DOHH2 (cell line): ENCODE measurements around the gene APOL2.

ENCODE experiments used
- H3F3A ChIP-seq: fragments of 200-600 bp; sonication (generic), shearing (Covaris generic); 2 replicates; pipeline ENCODE4 v1.6.0; 2016; ENCODE audit warnings: antibody characterized with exemption, mild to moderate bottlenecking; ENCODE audit not compliant: control insufficient read depth, insufficient read depth
- H3K27ac ChIP-seq: fragments of 200-600 bp; sonication (generic); 2 replicates; pipeline ENCODE4 v1.5.1; 2014; ENCODE audit warnings: low read depth, mild to moderate bottlenecking, low read length, moderate library complexity
- H3K27me3 ChIP-seq: fragments of 200-600 bp; sonication (generic); 2 replicates; pipeline ENCODE4 v1.6.1; 2014; ENCODE audit warnings: mild to moderate bottlenecking, low read length, mixed read lengths; ENCODE audit not compliant: control insufficient read depth
- H3K36me3 ChIP-seq: fragments of 200-600 bp; sonication (generic); 2 replicates; pipeline ENCODE4 v1.6.1; 2014; ENCODE audit warnings: mild to moderate bottlenecking, low read length, moderate library complexity, mixed read lengths; ENCODE audit not compliant: control insufficient read depth
- H3K4me1 ChIP-seq: fragments of 200-600 bp; sonication (generic); 2 replicates; pipeline ENCODE4 v1.6.1; 2014; ENCODE audit warnings: mild to moderate bottlenecking, low read length, mixed read lengths; ENCODE audit not compliant: control insufficient read depth
- H3K4me2 ChIP-seq: fragments of 200-600 bp; sonication (generic); 2 replicates; pipeline ENCODE4 v1.6.0; 2014; ENCODE audit warnings: mild to moderate bottlenecking, low read length, moderate library complexity
- H3K4me3 ChIP-seq: fragments of 200-600 bp; sonication (generic); 2 replicates; pipeline ENCODE4 v1.5.1; 2014; ENCODE audit warnings: mild to moderate bottlenecking, low read length, mixed read lengths
- H3K79me2 ChIP-seq: fragments of 200-600 bp; sonication (generic); 2 replicates; pipeline ENCODE4 v1.6.1; 2014; ENCODE audit warnings: mild to moderate bottlenecking, low read length, mixed read lengths; ENCODE audit not compliant: control insufficient read depth
- H3K9me2 ChIP-seq: fragments of 200-600 bp; sonication (generic); replicated peaks from 2 replicates; pipeline ENCODE4 v1.6.1; 2014; ENCODE audit warnings: mild to moderate bottlenecking, low read length, mixed read lengths; ENCODE audit not compliant: control insufficient read depth
- H3K9me3 ChIP-seq: fragments of 200-600 bp; sonication (generic); 2 replicates; pipeline ENCODE4 v1.6.1; 2014; ENCODE audit warnings: antibody characterized with exemption, low read length, mixed read lengths; ENCODE audit not compliant: control insufficient read depth, insufficient read depth
- H4K20me1 ChIP-seq: fragments of 200-600 bp; sonication (generic); 2 replicates; pipeline ENCODE4 v1.6.0; 2014; ENCODE audit warnings: low read depth, mild to moderate bottlenecking, antibody characterized with exemption, low read length, moderate library complexity; ENCODE audit not compliant: control insufficient read depth, insufficient read depth
- EZH2phosphoT487 ChIP-seq: fragments of 200-600 bp; sonication (generic); IDR thresholded peaks from 2 replicates; pipeline ENCODE4 v1.6.1; 2017; ENCODE audit warnings: borderline replicate concordance, mild to moderate bottlenecking, antibody characterized with exemption, low read length, moderate library complexity, mixed read lengths
- TF ChIP-seq, protein P1 (sequence below): fragments of 200-600 bp; sonication (generic); IDR thresholded peaks from one replicate; pipeline ENCODE4 v1.5.1; 2014; ENCODE audit warnings: antibody characterized with exemption, mild to moderate bottlenecking, low read depth, low read length; ENCODE audit not compliant: poor library complexity, severe bottlenecking

APOL2 gene

DNA sequence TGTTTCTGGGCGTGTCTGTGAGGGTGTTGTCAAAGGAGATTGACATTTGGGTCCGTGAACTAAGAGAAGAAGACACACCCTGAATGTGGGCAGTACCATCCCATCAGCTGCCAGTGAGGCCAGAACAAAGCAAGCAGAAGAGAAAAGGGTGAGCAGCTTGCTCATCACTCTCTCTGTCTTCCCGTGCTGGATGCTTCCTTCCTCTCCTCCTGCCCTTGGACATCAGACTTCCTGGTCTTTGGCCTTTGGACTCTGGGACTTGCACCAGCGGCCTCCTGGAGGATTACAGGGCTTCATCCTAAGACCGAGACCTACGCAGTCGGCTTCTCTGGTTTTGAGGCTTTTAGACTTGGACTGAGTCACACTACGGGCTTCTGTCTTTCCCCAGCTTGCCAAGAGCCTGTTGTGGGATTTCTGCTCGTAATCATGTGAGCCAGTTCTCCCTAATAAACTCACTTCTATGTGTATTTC, 18.8 kb downstream of the APOL2 start:
- Histone ChIP-seq H3K9me3 (no peaks in the 10 kb centered on the region), H3K27ac (no peak overlapping the region), H3K4me1 (no peaks in the 10 kb centered on the region), H3K4me3 (no peak overlapping the region), H4K20me1 (no peaks in the 10 kb centered on the region), H3K36me3 (no peaks in the 10 kb centered on the region), H3K9me2 (no peaks in the 10 kb centered on the region), H3F3A (no peaks in the 10 kb centered on the region), H3K27me3 (peaks cover 46% of the 10 kb centered on the region), H3K79me2 (no peaks in the 10 kb centered on the region), H3K4me2 (no peak overlapping the region)
- TF ChIP-seq, protein P1, sequence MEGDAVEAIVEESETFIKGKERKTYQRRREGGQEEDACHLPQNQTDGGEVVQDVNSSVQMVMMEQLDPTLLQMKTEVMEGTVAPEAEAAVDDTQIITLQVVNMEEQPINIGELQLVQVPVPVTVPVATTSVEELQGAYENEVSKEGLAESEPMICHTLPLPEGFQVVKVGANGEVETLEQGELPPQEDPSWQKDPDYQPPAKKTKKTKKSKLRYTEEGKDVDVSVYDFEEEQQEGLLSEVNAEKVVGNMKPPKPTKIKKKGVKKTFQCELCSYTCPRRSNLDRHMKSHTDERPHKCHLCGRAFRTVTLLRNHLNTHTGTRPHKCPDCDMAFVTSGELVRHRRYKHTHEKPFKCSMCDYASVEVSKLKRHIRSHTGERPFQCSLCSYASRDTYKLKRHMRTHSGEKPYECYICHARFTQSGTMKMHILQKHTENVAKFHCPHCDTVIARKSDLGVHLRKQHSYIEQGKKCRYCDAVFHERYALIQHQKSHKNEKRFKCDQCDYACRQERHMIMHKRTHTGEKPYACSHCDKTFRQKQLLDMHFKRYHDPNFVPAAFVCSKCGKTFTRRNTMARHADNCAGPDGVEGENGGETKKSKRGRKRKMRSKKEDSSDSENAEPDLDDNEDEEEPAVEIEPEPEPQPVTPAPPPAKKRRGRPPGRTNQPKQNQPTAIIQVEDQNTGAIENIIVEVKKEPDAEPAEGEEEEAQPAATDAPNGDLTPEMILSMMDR, result no peak
- no peak for TF ChIP-seq EZH2phosphoT487

DNA sequence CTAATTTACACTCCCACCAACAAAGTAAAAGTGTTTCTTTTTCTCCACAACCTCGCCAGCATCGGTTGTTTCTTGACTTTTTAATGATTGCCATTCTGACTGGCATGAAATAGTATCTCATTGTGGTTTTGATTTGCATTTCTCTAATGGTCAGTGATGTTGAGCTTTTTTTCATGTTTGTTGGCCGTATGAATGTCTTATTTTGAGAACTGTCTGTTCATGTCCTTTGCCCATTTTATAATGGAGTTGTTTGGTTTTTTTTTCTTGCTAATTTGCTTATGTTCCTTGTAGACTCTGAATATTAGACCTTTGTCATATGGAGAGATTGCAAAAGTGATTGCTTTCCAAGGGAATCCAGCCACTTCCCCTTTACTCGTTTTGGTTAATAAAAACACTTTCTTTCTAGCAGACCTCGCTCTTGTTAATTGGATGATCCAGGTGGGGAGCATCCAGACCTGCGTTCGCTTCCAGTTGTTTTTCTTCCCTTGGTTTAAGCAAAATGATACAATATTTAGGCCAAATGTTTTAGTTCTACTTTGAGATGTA, 20.6 kb downstream of the APOL2 start:
- H4K20me1 ChIP-seq, result no peaks in the 10 kb centered on the region
- H3K4me3 ChIP-seq, result no peak overlapping the region
- TF ChIP-seq, protein P1, result no peak
- no peak for TF ChIP-seq EZH2phosphoT487
- H3K4me1 ChIP-seq, result no peaks in the 10 kb centered on the region
- H3K4me2 ChIP-seq, result no peak overlapping the region
- no peaks in the 10 kb centered on the region for H3K9me3 ChIP-seq
- H3K79me2 ChIP-seq, result no peaks in the 10 kb centered on the region
- no peaks in the 10 kb centered on the region for H3K36me3 ChIP-seq
- no peak overlapping the region for H3K27ac ChIP-seq
- H3F3A ChIP-seq, result no peaks in the 10 kb centered on the region
- H3K27me3 ChIP-seq, result peaks cover 51% of the 10 kb centered on the region
- no peaks in the 10 kb centered on the region for H3K9me2 ChIP-seq

DNA sequence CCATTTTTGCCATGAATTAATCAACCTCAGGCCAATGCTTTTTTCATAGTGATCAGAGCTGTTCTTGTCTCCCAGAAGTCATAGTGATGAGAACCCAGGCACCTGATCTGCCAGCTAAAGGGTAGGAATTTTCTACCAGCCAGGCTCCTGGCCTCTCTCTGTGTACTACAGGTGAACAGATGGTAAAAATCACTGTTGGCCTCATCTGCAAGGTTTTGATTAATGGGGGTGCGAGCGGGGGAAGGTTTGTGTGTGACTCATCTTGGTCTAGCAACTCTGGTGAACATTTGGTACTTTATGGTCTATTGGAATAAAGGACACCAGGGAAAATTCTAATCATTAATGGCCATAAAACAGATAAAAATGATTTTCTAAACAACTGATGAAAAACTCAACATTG, 23.3 kb downstream of the APOL2 start:
- peaks cover 5% of the 10 kb centered on the region for H3K4me1 ChIP-seq
- H3K4me2 ChIP-seq, result no peak overlapping the region
- no peak overlapping the region for H3K27ac ChIP-seq
- no peaks in the 10 kb centered on the region for H3K36me3 ChIP-seq
- H3F3A ChIP-seq, result no peaks in the 10 kb centered on the region
- no peaks in the 10 kb centered on the region for H3K9me2 ChIP-seq
- no peak overlapping the region for H3K4me3 ChIP-seq
- no peaks in the 10 kb centered on the region for H3K79me2 ChIP-seq
- H3K27me3 ChIP-seq, result peaks cover 48% of the 10 kb centered on the region
- no peak for TF ChIP-seq EZH2phosphoT487
- TF ChIP-seq, protein P1, result no peak
- no peaks in the 10 kb centered on the region for H4K20me1 ChIP-seq
- H3K9me3 ChIP-seq, result no peaks in the 10 kb centered on the region
